ENCODE measurements around the gene LGR5. TPM values are rescaled to one million over a fixed set of nuclear protein-coding genes. Genes with fewer than 3 reads are reported as not detected.

LGR5 gene
- total and polyA plus RNA-seq, 10 of the 15 experiments (the other 5 are each of a cell fraction or from before 2014, with no cell fraction given), result 2.1 TPM; not detected in 9

GRCh38 chr12:71594214-71594948 is 154.8 kb downstream of the LGR5 start:
- Histone ChIP-seq H3K27ac (ENCODE audit: control insufficient read depth, insufficient read depth) (no peak overlapping the region), H4K20me1 (ENCODE audit: control insufficient read depth, insufficient read depth) (no peaks in the 10 kb centered on the region), H3K4me2 (ENCODE audit: control insufficient read depth, insufficient read depth) (no peak overlapping the region), H3K4me1 (ENCODE audit: control insufficient read depth, insufficient read depth, low read length) (no peaks in the 10 kb centered on the region), H3K27me3 (replicated peaks in 1 of 2; ENCODE audit: control insufficient read depth in 2 of 2, insufficient read depth in 2 of 2, low read length in 1 of 2) (no peaks in the 10 kb centered on the region; a peak in 1 of 4 replicates), H2AFZ (ENCODE audit: control insufficient read depth, low read depth, low read length) (no peak overlapping the region), H3K9me3 (replicated peaks; ENCODE audit: control insufficient read depth, insufficient read depth, low read length) (no peaks in the 10 kb centered on the region), H3K79me2 (ENCODE audit: control insufficient read depth, insufficient read depth, low read length) (no peaks in the 10 kb centered on the region), H3K4me3 (no peak overlapping the region), H3K36me3 (ENCODE audit: control insufficient read depth in 2 of 2, insufficient read depth in 2 of 2, low read length in 1 of 2) (no peaks in the 10 kb centered on the region), H3K9ac (ENCODE audit: control insufficient read depth, insufficient read depth, low read length) (no peak overlapping the region)
- ChIA-PET SMC1A (ENCODE audit: uncharacterized antibody, unreplicated experiment) (interaction anchor here (1.2 to 1.5 kb wide), 2 partner anchors 10 to 20 kb away, joined by 3 read pairs; no protein-coding TSS in a partner anchor), CTCF (interaction anchor here (0.5 to 2.2 kb wide), 3 partner anchors 42 to 97 kb away, joined by 3 to 6 read pairs (median 3); no protein-coding TSS in a partner anchor), RAD21 (ENCODE audit: unreplicated experiment) (no interaction called here), POLR2A (no interaction called here)
- in situ Hi-C loops (cut with MboI) (no loop called here), intact Hi-C loops (cut with micrococcal nuclease; ENCODE audit: unreplicated experiment) (no loop called here)
- 24% methylated on average over 5 of the region's 5 CpGs for WGBS (ENCODE audit: insufficient coverage, insufficient replicate concordance, low lambda C conversion rate, missing lambda C conversion rate)
- ATAC-seq, result no peak
- no peak for FAIRE-seq
- TF ChIP-seq USF2 (IDR thresholded peaks at IDR 0.05; ENCODE audit: borderline replicate concordance, low read depth, low read length) (no peak), PKNOX1 (IDR thresholded peaks at IDR 0.05) (no peak), YY1 (IDR thresholded peaks at IDR 0.05; ENCODE audit: low read depth, low read length) (no peak), MEF2A (IDR thresholded peaks at IDR 0.05; ENCODE audit: insufficient read depth, low read depth, low read length) (no peak), ETV6 (conservative IDR thresholded peaks at IDR 0.05 in 1 of 2, IDR thresholded peaks at IDR 0.05 in 1 of 2; ENCODE audit: borderline replicate concordance in 1 of 2, low read depth in 1 of 2) (no peak), MAX (IDR thresholded peaks at IDR 0.05; ENCODE audit: low read depth, low read length) (no peak), RELA (IDR thresholded peaks at IDR 0.05; ENCODE audit: borderline replicate concordance, partially characterized antibody) (no peak), USF1 (IDR thresholded peaks at IDR 0.05; ENCODE audit: borderline replicate concordance, extremely low read length, insufficient read depth, low read depth, low read length) (no peak), NRF1 (conservative IDR thresholded peaks at IDR 0.05; ENCODE audit: low read depth, low read length) (no peak), POLR2AphosphoS2 (IDR thresholded peaks at IDR 0.05; ENCODE audit: low read depth, low read length) (no peak)
- no peak for DNase-seq (ENCODE audit: low read depth, low spot score)
- no TSS peak for BruUV-seq (replicated peaks)

All from GM12878 (cell line).